T-helper 17 cell (primary cell): ENCODE data around the gene CSRP2. TPM values are rescaled to one million over a fixed set of nuclear protein-coding genes. Genes with fewer than 3 reads are reported as not detected.

Source experiments
- ATAC-seq: fragments of 150-1000 bp; cut with Tn5 transposase; 2 replicates; pipeline ENCODE4 v1.10.0; 2021; ENCODE audit warnings: mild to moderate bottlenecking, moderate library complexity
- DNase-seq, 3 donors: peaks; one replicate each; pipeline versions ENCODE4 v3.0.0 to v3.0.0-alpha.2; 2020 to 2021
- H3K9me3 ChIP-seq: one replicate; pipeline ENCODE4 v1.7.0; 2013; ENCODE audit warnings: low read length, mild to moderate bottlenecking; ENCODE audit not compliant: control insufficient read depth, poor library complexity, severe bottlenecking
- H3K27ac Mint-ChIP-seq: one replicate; pipeline ENCODE4 v1.8.0; 2022; ENCODE audit warnings: mild to moderate bottlenecking, moderate library complexity, mixed read lengths
- H3K27me3 Mint-ChIP-seq: one replicate; pipeline ENCODE4 v1.8.0; 2022; ENCODE audit warnings: mixed read lengths
- H3K36me3 Mint-ChIP-seq: one replicate; pipeline ENCODE4 v1.8.0; 2022; ENCODE audit warnings: low read depth, mixed read lengths
- H3K4me1 Mint-ChIP-seq: one replicate; pipeline ENCODE4 v1.8.0; 2022; ENCODE audit warnings: mild to moderate bottlenecking, mixed read lengths
- H3K4me3 Mint-ChIP-seq: one replicate; pipeline ENCODE4 v1.8.0; 2022; ENCODE audit warnings: mild to moderate bottlenecking, moderate library complexity, mixed read lengths
- total RNA-seq, 4 donors: library from RNA in 2 of 4; stranded (reverse) in 2 of 4; gene quantifications; one replicate each; pipeline ENCODE4 v1.2.3 and lab custom pipeline; 2022 to 2026

Gene CSRP2
- total RNA-seq, 2 donors from 2014 or later, result not detected

- H3K27ac Mint-ChIP-seq, result no peak overlapping the region
- H3K9me3 ChIP-seq, result no peaks in the 10 kb centered on the region
- no peaks in the 10 kb centered on the region for H3K36me3 Mint-ChIP-seq
- DNase-seq (no peak), ATAC-seq (no peak)
- H3K27me3 Mint-ChIP-seq, result peaks cover 18% of the 10 kb centered on the region
- H3K4me1 Mint-ChIP-seq, result peaks cover 2% of the 10 kb centered on the region
- no peak overlapping the region for H3K4me3 Mint-ChIP-seq
These were observed 13.9 kb downstream of the CSRP2 start for GRCh38 chr12:76864791-76865400.

DNA sequence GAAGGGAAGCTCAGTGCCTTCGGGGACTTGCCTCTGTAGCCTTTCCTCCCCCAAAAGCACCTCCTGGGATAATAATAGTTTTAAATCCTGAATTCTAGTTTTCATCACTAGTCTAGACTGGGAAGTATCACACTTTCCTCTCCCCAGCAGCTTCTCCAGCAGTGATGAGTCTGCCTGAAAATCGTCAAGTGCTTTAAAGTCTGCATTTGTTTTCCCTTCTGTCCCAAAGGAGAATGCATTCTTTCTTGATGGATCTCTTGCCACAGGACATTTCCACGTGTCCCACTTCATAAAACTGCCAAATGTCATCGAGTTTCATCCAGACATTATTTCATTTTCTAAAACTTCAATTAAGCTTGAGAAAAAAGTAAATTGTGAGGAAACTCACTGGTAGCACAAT, 15.0 kb downstream of the CSRP2 start:
- ATAC-seq (no peak), DNase-seq (no peak)
- no peaks in the 10 kb centered on the region for H3K9me3 ChIP-seq
- no peak overlapping the region for H3K27ac Mint-ChIP-seq
- H3K27me3 Mint-ChIP-seq, result peaks cover 18% of the 10 kb centered on the region
- peaks cover 2% of the 10 kb centered on the region for H3K4me1 Mint-ChIP-seq
- no peak overlapping the region for H3K4me3 Mint-ChIP-seq
- H3K36me3 Mint-ChIP-seq, result no peaks in the 10 kb centered on the region

DNA sequence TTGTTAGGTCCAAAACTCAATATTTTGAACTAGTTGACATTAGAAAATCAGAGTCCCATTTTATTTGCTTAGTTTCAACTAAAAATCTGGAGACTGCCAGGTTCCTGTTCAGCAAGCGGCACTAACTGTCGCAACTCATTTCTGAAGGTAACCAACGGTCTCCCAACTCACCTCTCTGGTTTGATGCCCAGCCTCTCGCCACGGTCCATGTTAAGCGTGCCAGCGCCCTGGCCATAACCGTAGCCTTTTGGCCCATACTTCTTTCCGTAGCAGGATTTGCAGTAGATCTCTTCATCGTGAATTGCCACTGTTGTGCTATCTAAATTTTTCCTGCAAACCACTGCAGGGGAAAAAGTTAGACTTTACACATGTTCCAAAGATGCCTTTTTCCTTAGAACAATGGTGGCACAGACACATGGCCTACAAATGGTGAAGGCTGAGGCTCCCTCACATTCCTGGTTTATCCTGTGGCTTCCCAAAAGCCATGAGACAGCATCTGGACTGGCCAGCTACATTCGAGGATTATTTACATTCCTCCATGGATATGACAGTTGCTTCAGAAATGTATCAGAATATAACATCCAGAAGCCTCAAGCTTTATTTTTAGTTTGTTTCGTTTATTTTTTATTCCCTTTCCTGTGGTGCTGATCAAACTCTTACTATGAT, 15.7 kb downstream of the CSRP2 start:
- no peak overlapping the region for H3K4me3 Mint-ChIP-seq
- H3K27me3 Mint-ChIP-seq, result peaks cover 18% of the 10 kb centered on the region
- no peak for ATAC-seq
- H3K4me1 Mint-ChIP-seq, result peaks cover 2% of the 10 kb centered on the region
- no peak overlapping the region for H3K27ac Mint-ChIP-seq
- no peaks in the 10 kb centered on the region for H3K36me3 Mint-ChIP-seq
- no peaks in the 10 kb centered on the region for H3K9me3 ChIP-seq
- no peak for DNase-seq

DNA sequence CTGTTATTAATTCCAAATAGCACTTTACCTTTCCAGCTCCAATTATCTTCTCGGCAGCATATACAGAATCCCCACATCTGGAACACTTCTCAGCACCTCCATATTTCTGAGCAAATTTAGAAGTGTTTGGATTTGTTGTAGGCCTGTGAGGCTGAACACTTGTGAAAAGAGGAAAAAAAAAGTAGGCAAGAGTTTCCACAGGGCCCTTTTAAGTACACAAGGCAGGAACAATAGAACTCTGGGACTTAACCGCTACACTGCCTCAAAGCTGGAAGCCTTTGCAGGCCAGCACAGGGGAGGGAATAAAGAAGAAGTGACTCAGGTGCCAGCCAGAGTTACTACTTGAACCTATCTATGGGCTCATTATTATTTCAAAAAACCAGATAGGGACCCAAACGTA, 18.6 kb downstream of the CSRP2 start:
- Mint-ChIP-seq H3K36me3 (no peaks in the 10 kb centered on the region), H3K4me3 (no peak overlapping the region), H3K27ac (no peak overlapping the region), H3K27me3 (peaks cover 5% of the 10 kb centered on the region), H3K4me1 (no peaks in the 10 kb centered on the region)
- DNase-seq, result no peak
- no peaks in the 10 kb centered on the region for H3K9me3 ChIP-seq
- ATAC-seq, result no peak

DNA sequence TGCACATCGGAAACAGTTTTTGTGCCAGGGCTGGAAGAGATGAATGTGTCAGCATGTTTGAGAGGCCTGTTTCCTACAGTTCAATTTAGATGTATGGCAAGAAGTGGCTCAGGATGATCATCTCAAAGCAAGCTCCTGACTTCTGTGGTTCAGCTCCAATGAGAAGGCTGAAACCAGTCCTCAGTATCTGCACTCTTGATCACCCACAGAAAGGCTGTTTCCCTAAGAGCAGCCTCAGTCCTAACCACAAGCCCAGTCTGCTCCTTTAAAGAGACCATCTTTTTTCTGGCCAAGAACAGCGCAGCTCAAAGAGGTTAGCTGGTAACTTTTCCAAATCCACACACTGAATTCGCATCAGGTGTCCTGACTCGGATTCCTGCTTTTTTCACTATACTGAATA, 19.2 kb downstream of the CSRP2 start:
- no peaks in the 10 kb centered on the region for H3K4me1 Mint-ChIP-seq
- H3K27ac Mint-ChIP-seq, result no peak overlapping the region
- H3K27me3 Mint-ChIP-seq, result peaks cover 5% of the 10 kb centered on the region
- H3K4me3 Mint-ChIP-seq, result no peak overlapping the region
- H3K36me3 Mint-ChIP-seq, result no peaks in the 10 kb centered on the region
- DNase-seq, result no peak
- no peak for ATAC-seq
- H3K9me3 ChIP-seq, result no peaks in the 10 kb centered on the region

GRCh38 chr12:76856018-76856644, 22.7 kb downstream of the CSRP2 start:
- Mint-ChIP-seq H3K4me3 (no peak overlapping the region), H3K4me1 (no peaks in the 10 kb centered on the region), H3K27me3 (no peaks in the 10 kb centered on the region), H3K36me3 (no peaks in the 10 kb centered on the region), H3K27ac (no peak overlapping the region)
- ATAC-seq (no peak), DNase-seq (no peak)
- no peaks in the 10 kb centered on the region for H3K9me3 ChIP-seq

- ATAC-seq (no peak), DNase-seq (no peak)
- H3K36me3 Mint-ChIP-seq, result no peaks in the 10 kb centered on the region
- H3K9me3 ChIP-seq, result no peaks in the 10 kb centered on the region
- no peak overlapping the region for H3K27ac Mint-ChIP-seq
- no peaks in the 10 kb centered on the region for H3K27me3 Mint-ChIP-seq
- no peaks in the 10 kb centered on the region for H3K4me1 Mint-ChIP-seq
- no peak overlapping the region for H3K4me3 Mint-ChIP-seq
These were observed 23.5 kb downstream of the CSRP2 start for GRCh38 chr12:76855271-76855670.

DNA sequence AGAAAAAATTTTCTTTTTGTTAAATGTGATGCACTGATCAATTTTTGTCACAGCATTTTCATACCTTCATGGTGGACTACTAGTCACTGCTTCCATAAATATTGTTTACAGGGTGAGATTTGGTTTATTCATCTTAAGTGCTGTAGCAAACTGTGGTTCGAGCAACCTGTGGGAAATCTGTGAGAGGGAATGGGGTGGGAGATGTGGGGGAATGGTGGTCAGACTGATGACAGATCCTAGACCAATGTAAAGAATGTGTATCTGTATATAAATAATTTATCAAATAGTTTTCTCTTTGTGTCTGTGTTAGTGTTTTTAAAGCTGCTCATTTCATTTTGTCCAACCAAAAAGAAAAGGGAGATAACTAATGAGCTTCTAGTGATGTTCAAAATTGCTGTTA, 26.7 kb downstream of the CSRP2 start:
- Mint-ChIP-seq H3K4me1 (no peaks in the 10 kb centered on the region), H3K27me3 (no peaks in the 10 kb centered on the region), H3K36me3 (peaks cover 2% of the 10 kb centered on the region), H3K27ac (no peak overlapping the region), H3K4me3 (no peak overlapping the region)
- DNase-seq (no peak), ATAC-seq (no peak)
- no peaks in the 10 kb centered on the region for H3K9me3 ChIP-seq

DNA sequence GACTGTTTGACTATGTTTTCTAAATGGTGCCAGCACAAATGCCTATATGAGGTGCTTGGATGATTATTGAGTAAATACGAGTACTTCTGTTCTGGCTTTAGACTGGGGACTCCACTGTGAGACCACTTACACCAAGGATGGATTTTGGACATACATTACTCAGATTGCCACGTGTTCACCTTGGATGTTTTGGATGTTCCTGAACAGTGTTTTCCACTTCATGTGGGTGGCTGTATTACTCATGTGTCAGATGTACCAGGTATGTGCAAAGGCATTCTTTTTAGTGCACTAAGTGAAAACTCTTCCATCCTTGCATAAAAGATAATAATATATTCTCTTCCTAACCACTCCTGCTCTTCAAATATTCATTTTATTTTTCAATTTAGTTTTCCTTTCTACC, 30.7 kb downstream of the CSRP2 start:
- DNase-seq (no peak), ATAC-seq (no peak)
- no peaks in the 10 kb centered on the region for H3K9me3 ChIP-seq
- Mint-ChIP-seq H3K4me1 (no peaks in the 10 kb centered on the region), H3K4me3 (no peak overlapping the region), H3K27ac (no peak overlapping the region), H3K27me3 (no peaks in the 10 kb centered on the region), H3K36me3 (peaks cover 7% of the 10 kb centered on the region)

GRCh38 chr12:76847260-76847659, 31.6 kb downstream of the CSRP2 start:
- ATAC-seq (no peak), DNase-seq (no peak)
- H3K9me3 ChIP-seq, result no peaks in the 10 kb centered on the region
- H3K36me3 Mint-ChIP-seq, result peaks cover 7% of the 10 kb centered on the region
- no peak overlapping the region for H3K27ac Mint-ChIP-seq
- no peaks in the 10 kb centered on the region for H3K27me3 Mint-ChIP-seq
- H3K4me3 Mint-ChIP-seq, result no peak overlapping the region
- no peaks in the 10 kb centered on the region for H3K4me1 Mint-ChIP-seq

GRCh38 chr12:76836633-76837032, 42.2 kb downstream of the CSRP2 start:
- H3K4me3 Mint-ChIP-seq, result no peak overlapping the region
- ATAC-seq (no peak), DNase-seq (no peak)
- no peaks in the 10 kb centered on the region for H3K27me3 Mint-ChIP-seq
- H3K27ac Mint-ChIP-seq, result no peak overlapping the region
- no peaks in the 10 kb centered on the region for H3K9me3 ChIP-seq
- H3K36me3 Mint-ChIP-seq, result no peaks in the 10 kb centered on the region
- peaks cover 3% of the 10 kb centered on the region for H3K4me1 Mint-ChIP-seq

- H3K4me1 Mint-ChIP-seq, result no peaks in the 10 kb centered on the region
- no peaks in the 10 kb centered on the region for H3K27me3 Mint-ChIP-seq
- ATAC-seq (no peak), DNase-seq (no peak)
- no peaks in the 10 kb centered on the region for H3K36me3 Mint-ChIP-seq
- no peak overlapping the region for H3K27ac Mint-ChIP-seq
- no peaks in the 10 kb centered on the region for H3K9me3 ChIP-seq
- no peak overlapping the region for H3K4me3 Mint-ChIP-seq
These were observed 48.4 kb downstream of the CSRP2 start for GRCh38 chr12:76830436-76830835.

- ATAC-seq, result no peak
- Mint-ChIP-seq H3K4me3 (no peak overlapping the region), H3K27me3 (no peaks in the 10 kb centered on the region), H3K36me3 (peaks cover 3% of the 10 kb centered on the region), H3K27ac (no peak overlapping the region), H3K4me1 (peaks cover 4% of the 10 kb centered on the region)
- no peak for DNase-seq
- no peaks in the 10 kb centered on the region for H3K9me3 ChIP-seq
These were observed 57.8 kb downstream of the CSRP2 start for GRCh38 chr12:76820888-76821482.
